HG03095 (cell line): ENCODE results near the gene SHISA5.

Experiments
- ATAC-seq: cut with Tn5 transposase; IDR thresholded peaks from one replicate; pipeline ENCODE4 v1.9.1; 2021; ENCODE audit warnings: moderate library complexity; ENCODE audit not compliant: unreplicated experiment

Gene SHISA5

GRCh38 chr3:48419149-48419548 is 84.8 kb downstream of the SHISA5 start:
- ATAC-seq = no peak

- no peak for ATAC-seq
These were observed 85.3 kb downstream of the SHISA5 start for GRCh38 chr3:48418651-48419050.

- no peak for ATAC-seq
These were observed 85.8 kb downstream of the SHISA5 start for GRCh38 chr3:48418140-48418539.
